IPS DF 6.9 (cell line): Measurements from ENCODE around the gene FAM210B.
"Not testable (repeated sequence)": the region's sequence is repeated elsewhere in the genome, so short reads cannot be mapped to it uniquely, and the experiment has no call there.

Experiments used
- DNase-seq: peaks from one replicate; pipeline ENCODE4 v3.0.0-alpha.2; 2013; ENCODE audit warnings: low read depth, low spot score
- H3K27ac ChIP-seq: one replicate; pipeline ENCODE4 v1.5.1; 2013; ENCODE audit warnings: low read length, control low read depth
- H3K27me3 ChIP-seq: 2 replicates; pipeline ENCODE4 v1.6.1; 2013; ENCODE audit warnings: mild to moderate bottlenecking, low read length; ENCODE audit not compliant: control insufficient read depth, insufficient read depth
- H3K36me3 ChIP-seq: 2 replicates; pipeline ENCODE4 v1.6.1; 2013; ENCODE audit warnings: low read length; ENCODE audit not compliant: control insufficient read depth, insufficient read depth
- H3K4me1 ChIP-seq: 2 replicates; pipeline ENCODE4 v1.6.1; 2013; ENCODE audit warnings: low read length; ENCODE audit not compliant: control insufficient read depth, insufficient read depth
- H3K4me3 ChIP-seq: 2 replicates; pipeline ENCODE4 v1.5.1; 2013; ENCODE audit warnings: mild to moderate bottlenecking, low read length
- H3K9me3 ChIP-seq: 2 replicates; pipeline ENCODE4 v1.6.1; 2013; ENCODE audit warnings: low read length, inconsistent platforms; ENCODE audit not compliant: control insufficient read depth, insufficient read depth
- WGBS: extraction: QIAGEN DNeasy Blood & Tissue Kit; methylation state at CpG from one replicate; pipeline ENCODE4 v1.1.7; 2013; ENCODE audit warnings: mixed read lengths, missing lambda C conversion rate; ENCODE audit not compliant: insufficient read length, insufficient coverage; 5-methylcytosine and 5-hydroxymethylcytosine counted together

FAM210B gene, protein sequence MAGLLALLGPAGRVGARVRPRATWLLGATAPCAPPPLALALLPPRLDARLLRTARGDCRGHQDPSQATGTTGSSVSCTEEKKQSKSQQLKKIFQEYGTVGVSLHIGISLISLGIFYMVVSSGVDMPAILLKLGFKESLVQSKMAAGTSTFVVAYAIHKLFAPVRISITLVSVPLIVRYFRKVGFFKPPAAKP

DNA sequence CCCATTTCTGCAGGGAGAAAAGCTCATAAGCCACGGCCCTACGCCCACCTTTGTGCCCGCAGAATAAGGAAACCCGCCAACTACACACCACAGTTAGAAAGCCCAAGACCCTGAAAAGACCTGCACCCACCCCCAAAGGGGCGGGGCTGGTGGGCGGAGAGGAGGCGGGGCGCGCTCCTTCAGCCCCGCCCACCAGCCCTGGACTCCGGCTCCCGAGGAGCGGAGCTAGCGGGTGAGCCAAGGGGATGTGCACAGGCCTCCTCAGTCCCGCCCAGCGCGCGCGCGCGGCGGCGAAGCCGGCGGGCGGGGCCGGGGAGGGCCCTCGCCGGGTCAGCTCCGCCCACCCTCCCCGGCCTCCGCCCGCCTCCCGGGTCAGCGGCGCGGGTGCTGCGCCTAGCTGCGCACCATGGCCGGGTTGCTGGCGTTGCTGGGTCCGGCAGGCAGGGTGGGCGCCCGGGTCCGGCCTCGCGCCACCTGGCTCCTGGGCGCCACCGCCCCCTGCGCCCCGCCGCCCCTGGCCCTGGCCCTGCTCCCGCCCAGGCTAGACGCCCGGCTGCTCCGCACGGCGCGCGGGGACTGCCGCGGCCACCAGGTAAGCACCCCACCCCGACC, at the start of gene FAM210B:
Gene FAM210B, plus strand, starts transcription at position 375 of the 612 bp plus-strand sequence. Its CDS starts 32 bp downstream, at position 407.
- WGBS, result no CpG with 5 or more reads among the region's 63 CpGs
- H3K9me3 ChIP-seq, result no peaks in the 10 kb centered on the region
- H3K27me3 ChIP-seq, result no peaks in the 10 kb centered on the region
- peaks cover 4% of the 10 kb centered on the region; the same call in 1 of the 2 replicates for H3K4me1 ChIP-seq
- DNase-seq, result peak; percentile 60
- H3K4me3 ChIP-seq, result peak within 1 kb of the TSS; percentile 71; the same call in 1 of the 2 replicates
- H3K36me3 ChIP-seq, result no peaks in the 10 kb centered on the region
- H3K27ac ChIP-seq, result no peak within 1 kb of the TSS

DNA sequence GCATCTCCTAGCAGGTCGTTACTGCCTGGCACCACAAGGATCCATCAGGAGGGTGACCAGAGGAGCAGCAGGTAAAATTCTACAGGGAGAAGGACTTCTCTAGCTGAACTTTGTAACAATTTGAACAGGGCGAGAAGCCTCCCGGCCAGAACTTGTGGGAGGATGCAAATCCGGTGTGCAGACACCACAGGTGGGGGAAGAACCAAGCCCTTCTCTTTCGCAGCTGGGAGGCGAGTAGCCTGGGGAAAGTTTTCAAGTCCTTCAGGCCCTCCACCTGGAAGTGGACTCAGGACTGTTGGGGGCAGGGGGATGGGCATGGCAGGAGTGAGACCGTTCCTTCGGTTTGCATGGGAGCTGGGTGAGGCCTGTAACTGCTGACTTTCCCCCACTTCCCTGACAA, 42.7 kb upstream of the FAM210B start:
- H3K4me3 ChIP-seq, result no peak overlapping the region
- DNase-seq, result no peak
- H3K27me3 ChIP-seq, result no peaks in the 10 kb centered on the region
- H3K9me3 ChIP-seq, result no peaks in the 10 kb centered on the region; the same call in 1 of the 2 replicates
- H3K36me3 ChIP-seq, result no peaks in the 10 kb centered on the region
- H3K27ac ChIP-seq, result no peak overlapping the region
- WGBS, result no CpG with 5 or more reads among the region's 8 CpGs
- no peaks in the 10 kb centered on the region for H3K4me1 ChIP-seq

DNA sequence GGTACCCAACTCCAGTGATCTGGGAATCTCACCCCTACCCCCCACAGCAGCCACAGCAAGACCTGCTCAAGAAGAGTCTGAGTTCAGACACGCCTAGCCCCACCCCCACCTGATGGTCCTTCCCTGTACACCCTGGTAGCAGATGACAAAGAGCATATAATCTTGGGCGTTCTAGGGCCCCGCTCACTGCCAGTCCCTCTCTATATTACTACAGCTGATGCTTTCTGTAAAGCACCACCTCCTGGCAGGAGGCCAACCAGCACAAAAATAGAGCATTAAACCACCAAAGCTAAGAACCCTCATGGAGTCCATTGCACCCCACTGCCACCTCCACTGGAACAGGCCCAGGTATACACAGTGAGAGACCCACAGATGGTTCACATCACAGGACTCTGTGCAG, 42.3 kb upstream of the FAM210B start:
- Histone ChIP-seq H3K9me3 (no peaks in the 10 kb centered on the region; the same call in 1 of the 2 replicates), H3K4me3 (no peak overlapping the region)

DNA sequence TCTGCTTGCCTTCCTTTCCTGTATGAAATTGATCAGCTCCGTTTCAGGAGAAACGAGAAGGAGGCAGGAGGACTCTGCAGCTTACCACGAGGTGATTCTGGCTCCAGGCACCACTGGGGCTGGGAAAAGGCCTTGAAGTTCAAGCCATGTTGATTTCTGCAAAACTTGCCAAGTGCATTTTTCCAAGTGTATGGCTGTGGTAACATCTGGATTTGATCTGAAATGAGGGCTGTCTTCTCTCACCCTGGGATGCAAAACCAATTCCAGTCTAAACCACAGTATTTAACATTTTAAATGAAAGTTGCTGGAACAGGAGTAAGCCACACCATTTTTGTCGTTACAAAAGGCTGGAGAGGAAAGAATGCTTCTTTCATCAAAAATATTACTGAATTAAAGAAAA, 36.1 kb upstream of the FAM210B start:
- Histone ChIP-seq H3K27me3 (no peaks in the 10 kb centered on the region), H3K36me3 (no peaks in the 10 kb centered on the region), H3K27ac (no peak overlapping the region), H3K4me3 (no peak overlapping the region), H3K4me1 (no peaks in the 10 kb centered on the region), H3K9me3 (peaks cover 6% of the 10 kb centered on the region)
- WGBS, result no CpG with 5 or more reads among the region's 4 CpGs
- DNase-seq, result no peak

More for the DNA sequence above, 42.3 kb upstream of the FAM210B start:
- Histone ChIP-seq H3K36me3 (no peaks in the 10 kb centered on the region), H3K27ac (no peak overlapping the region), H3K4me1 (no peaks in the 10 kb centered on the region), H3K27me3 (no peaks in the 10 kb centered on the region)
- no peak for DNase-seq
- no CpG with 5 or more reads among the region's 3 CpGs for WGBS

DNA sequence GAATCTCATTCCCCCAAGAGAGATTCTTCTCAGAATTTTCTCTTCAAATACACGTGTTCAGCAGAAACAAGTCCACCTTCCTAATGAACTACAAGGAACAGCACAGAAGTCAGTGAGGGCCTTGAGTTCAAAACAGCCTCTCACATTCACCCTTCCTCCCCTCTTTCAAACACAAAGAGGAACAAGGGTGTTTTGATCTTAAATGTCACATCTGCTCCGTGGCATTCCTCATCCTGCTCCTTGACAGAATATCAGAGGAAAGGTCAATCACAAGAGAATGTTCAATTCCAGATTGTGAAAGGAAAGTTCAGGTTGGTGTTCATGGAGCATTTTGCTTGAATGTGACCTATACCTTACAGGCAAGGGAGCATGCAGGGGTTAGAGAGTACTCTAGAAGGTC, 35.6 kb upstream of the FAM210B start:
- H3K27me3 ChIP-seq, result no peaks in the 10 kb centered on the region
- H3K27ac ChIP-seq, result no peak overlapping the region
- H3K4me3 ChIP-seq, result no peak overlapping the region
- no CpG with 5 or more reads among the region's 2 CpGs for WGBS
- no peaks in the 10 kb centered on the region for H3K4me1 ChIP-seq
- peaks cover 6% of the 10 kb centered on the region for H3K9me3 ChIP-seq
- no peaks in the 10 kb centered on the region for H3K36me3 ChIP-seq
- DNase-seq, result no peak

DNA sequence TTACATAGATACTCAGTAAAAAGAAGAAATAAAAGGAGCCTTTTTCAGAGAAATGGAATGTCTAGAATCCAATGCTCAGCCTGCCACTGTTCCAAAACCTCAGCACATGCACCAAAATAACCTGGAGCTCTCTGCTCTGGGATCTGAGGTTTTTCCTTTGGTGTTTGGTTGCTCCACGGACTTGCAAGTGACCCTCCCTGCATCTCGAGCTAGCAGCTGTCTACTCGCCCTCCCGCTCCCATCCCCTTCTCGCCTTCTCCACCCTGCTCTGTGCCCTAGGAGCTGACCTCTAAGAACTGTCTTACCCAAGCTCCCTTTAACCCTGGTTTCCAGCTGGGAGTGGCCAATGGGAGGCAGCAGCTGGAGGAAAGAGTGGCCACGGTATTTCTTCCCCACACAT, 35.1 kb upstream of the FAM210B start:
- Histone ChIP-seq H3K36me3 (no peaks in the 10 kb centered on the region), H3K27me3 (no peaks in the 10 kb centered on the region), H3K27ac (no peak overlapping the region), H3K4me1 (no peaks in the 10 kb centered on the region), H3K9me3 (peaks cover 6% of the 10 kb centered on the region), H3K4me3 (no peak overlapping the region)
- WGBS, result no CpG with 5 or more reads among the region's 6 CpGs
- no peak for DNase-seq

DNA sequence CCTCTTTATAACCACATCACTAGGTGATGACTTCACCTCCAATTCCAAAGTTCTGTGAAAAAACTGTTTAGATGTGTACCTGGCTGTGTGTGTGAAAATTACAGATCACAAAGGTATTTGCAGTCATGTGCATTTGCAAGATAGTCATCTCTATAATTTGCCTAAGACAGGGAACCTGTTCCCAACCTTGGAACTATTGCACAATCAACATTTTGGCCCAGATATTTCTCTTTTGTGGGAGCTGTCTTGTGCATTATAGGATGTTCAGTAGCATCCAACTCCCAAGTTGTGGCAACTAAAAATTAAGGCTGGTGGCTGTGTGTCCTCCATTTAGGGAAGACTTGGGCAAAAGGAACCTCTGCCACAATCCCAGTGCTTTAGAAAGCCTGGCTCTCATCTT, 34.0 kb upstream of the FAM210B start:
- Histone ChIP-seq H3K9me3 (peaks cover 6% of the 10 kb centered on the region), H3K36me3 (no peaks in the 10 kb centered on the region), H3K27ac (no peak overlapping the region), H3K4me1 (no peaks in the 10 kb centered on the region), H3K4me3 (no peak overlapping the region), H3K27me3 (no peaks in the 10 kb centered on the region)
- DNase-seq, result no peak

DNA sequence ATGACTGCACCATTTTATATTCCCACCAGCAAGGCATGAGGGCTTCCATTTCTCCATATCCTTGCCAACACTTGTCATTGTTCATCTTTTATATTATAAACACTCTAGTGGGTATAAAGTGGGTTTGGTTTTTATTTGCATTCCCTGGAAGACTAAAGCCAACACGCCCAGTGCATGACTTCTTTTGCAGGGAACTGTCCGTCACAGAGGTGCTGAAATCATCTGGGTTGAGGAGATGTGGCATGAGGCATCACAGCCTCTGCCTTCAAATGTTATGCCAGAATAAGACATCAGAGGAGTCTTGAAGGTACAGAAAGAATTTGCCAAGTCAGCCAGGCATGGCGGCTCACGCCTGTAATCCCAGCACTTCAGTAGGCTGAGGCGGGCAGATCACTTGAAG, 29.9 kb upstream of the FAM210B start:
- Histone ChIP-seq H3K9me3 (peaks cover 7% of the 10 kb centered on the region), H3K27me3 (no peaks in the 10 kb centered on the region; the same call in 1 of the 2 replicates), H3K4me1 (no peaks in the 10 kb centered on the region), H3K27ac (no peak overlapping the region), H3K36me3 (no peaks in the 10 kb centered on the region), H3K4me3 (no peak overlapping the region)
- no CpG with 5 or more reads among the region's 5 CpGs for whole genome bisulfite sequencing
- no peak for DNase-seq

DNA sequence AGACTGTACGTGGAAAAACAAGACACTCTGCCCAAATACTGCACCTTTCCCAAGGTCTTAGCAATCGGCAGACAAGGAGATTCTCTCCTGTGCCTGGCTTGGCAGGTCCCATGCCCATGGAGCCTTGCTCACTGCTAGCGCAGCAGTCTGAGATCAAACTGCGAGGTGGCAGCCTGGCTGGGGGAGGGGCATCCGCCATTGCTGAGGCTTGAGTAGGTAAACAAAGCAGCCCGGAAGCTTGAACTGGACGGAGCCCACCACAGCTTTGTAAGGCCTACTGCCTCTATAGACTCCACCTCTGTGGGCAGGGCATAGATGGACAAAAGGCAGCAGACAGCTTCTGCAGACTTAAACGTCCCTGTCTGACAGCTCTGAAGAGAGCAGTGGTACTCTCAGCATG, 22.1 kb upstream of the FAM210B start:
- H3K36me3 ChIP-seq, H3K4me3 ChIP-seq, H3K27ac ChIP-seq, DNase-seq, H3K9me3 ChIP-seq, H3K27me3 ChIP-seq, H3K4me1 ChIP-seq: not testable (repeated sequence)
- no CpG with 5 or more reads among the region's 8 CpGs for WGBS

DNA sequence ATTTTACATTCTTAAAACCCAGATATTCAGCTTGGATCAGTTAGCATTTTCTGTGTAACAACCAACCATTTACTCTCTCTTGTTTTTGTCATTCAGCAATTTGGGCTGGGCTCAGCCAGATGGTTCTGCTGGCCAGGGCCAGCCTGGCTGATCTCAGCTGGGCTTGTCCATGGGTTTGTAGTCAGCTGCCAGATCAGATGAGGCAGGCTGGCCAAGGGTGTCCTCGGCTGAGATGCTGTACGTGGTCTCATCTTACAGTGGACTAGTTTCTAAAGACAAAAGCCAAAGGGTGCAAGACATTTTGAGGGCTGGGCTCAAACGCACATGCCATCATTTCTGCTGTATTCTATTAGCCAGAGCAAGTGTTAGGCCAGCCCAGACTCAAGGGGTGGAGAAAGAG, 16.0 kb upstream of the FAM210B start:
- Histone ChIP-seq H3K36me3 (no peaks in the 10 kb centered on the region), H3K9me3 (no peaks in the 10 kb centered on the region), H3K4me1 (no peaks in the 10 kb centered on the region), H3K27me3 (no peaks in the 10 kb centered on the region; the same call in 1 of the 2 replicates), H3K4me3 (no peak overlapping the region), H3K27ac (no peak overlapping the region)
- no peak for DNase-seq
- WGBS, result no CpG with 5 or more reads among the region's 3 CpGs

DNA sequence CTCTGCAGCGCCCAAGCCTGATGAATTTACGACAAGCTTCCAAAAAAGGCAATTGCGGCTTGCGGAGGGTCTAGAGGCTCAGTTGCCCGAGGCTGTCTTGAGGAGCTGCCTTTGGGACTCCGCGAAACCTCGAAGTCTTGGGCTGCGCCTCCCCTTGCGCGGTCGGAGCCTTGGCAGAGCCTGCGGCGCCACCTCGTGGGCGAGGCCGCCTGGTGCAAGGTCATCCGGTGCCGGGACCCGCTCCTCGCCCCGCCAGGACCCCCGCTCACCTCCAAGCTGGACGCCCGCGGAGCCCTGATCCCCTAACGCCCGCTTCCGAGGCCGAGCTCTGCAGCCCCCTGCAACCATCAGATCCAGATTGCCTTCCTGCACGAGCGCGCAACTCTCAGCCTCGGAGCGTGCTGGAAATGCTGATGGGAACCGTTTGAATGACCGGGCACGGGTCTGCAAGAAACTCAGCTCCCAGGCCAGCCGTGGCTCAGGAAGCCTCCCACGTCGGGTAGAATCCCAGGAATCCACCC, 14.9 kb upstream of the FAM210B start:
- no CpG with 5 or more reads among the region's 41 CpGs for WGBS
- no peak overlapping the region for H3K27ac ChIP-seq
- no peaks in the 10 kb centered on the region for H3K9me3 ChIP-seq
- no peaks in the 10 kb centered on the region; the same call in 1 of the 2 replicates for H3K27me3 ChIP-seq
- H3K4me1 ChIP-seq, result no peaks in the 10 kb centered on the region
- peak overlapping the region; percentile 21; the same call in 1 of the 2 replicates for H3K4me3 ChIP-seq
- peak; percentile 70 for DNase-seq
- no peaks in the 10 kb centered on the region for H3K36me3 ChIP-seq
